K562 (cell line): ENCODE data around the gene C19orf44. TPM values are rescaled to one million over a fixed set of nuclear protein-coding genes. Genes with fewer than 3 reads are reported as not detected.
A peak's percentile ranks its signal among the peaks of the same experiment; 100 is the strongest.

ENCODE experiments used
- ARHGAP35 ChIP-seq: fragments of 450-650 bp; IDR thresholded peaks from 2 replicates; pipeline ENCODE4 v1.6.1; 2018; ENCODE audit not compliant: partially characterized antibody
- ARID2 ChIP-seq: fragments of 450-650 bp; IDR thresholded peaks from 2 replicates; pipeline ENCODE4 v1.6.1; 2017; ENCODE audit warnings: antibody characterized with exemption, mild to moderate bottlenecking
- BHLHE40 ChIP-seq: IDR thresholded peaks from 2 replicates; pipeline ENCODE4 v1.6.1; 2011; ENCODE audit warnings: low read length, improper control_type of control experiment
- BMI1 ChIP-seq: fragments of 150-350 bp; IDR thresholded peaks from 2 replicates; pipeline ENCODE4 v1.6.1; 2014; ENCODE audit warnings: low read length
- CC2D1A ChIP-seq: fragments of 450-650 bp; IDR thresholded peaks from 2 replicates; pipeline ENCODE4 v1.6.1; 2017; ENCODE audit warnings: mild to moderate bottlenecking
- CEBPB ChIP-seq: fragments of 450-650 bp; IDR thresholded peaks from 2 replicates; pipeline ENCODE4 v1.6.1; 2016; ENCODE audit warnings: missing genetic modification characterization, missing compliant biosample characterization
- CHD2 ChIP-seq: IDR thresholded peaks from 2 replicates; pipeline ENCODE4 v1.6.1; 2011; ENCODE audit warnings: low read depth, low read length
- ESRRA ChIP-seq: fragments of 450-650 bp; IDR thresholded peaks from 2 replicates; pipeline ENCODE4 v1.6.1; 2014; ENCODE audit warnings: low read depth, mild to moderate bottlenecking, moderate library complexity, borderline replicate concordance
- ETS1 ChIP-seq: conservative IDR thresholded peaks from 2 replicates; pipeline ENCODE4 v1.6.1; 2011; ENCODE audit warnings: low read depth, mild to moderate bottlenecking, low read length; ENCODE audit not compliant: control insufficient read depth
- HDAC2 ChIP-seq: fragments of 450-650 bp; IDR thresholded peaks from 2 replicates; pipeline ENCODE4 v1.6.1; 2016; ENCODE audit warnings: mild to moderate bottlenecking
- HIVEP1 ChIP-seq: fragments of 250-450 bp; sonication (Bioruptor Pico); IDR thresholded peaks from 2 replicates; pipeline ENCODE4 v1.4.0; 2020; ENCODE audit warnings: mild to moderate bottlenecking
- MBD2 ChIP-seq: sonication (generic); IDR thresholded peaks from 2 replicates; pipeline ENCODE4 v1.6.1; 2016; ENCODE audit warnings: low read depth, borderline replicate concordance
- OTX1 ChIP-seq: fragments of 450-650 bp; formaldehyde crosslinking; IDR thresholded peaks from 2 replicates; pipeline ENCODE4 v1.4.0; 2022; ENCODE audit warnings: mild to moderate bottlenecking
- POLR2H ChIP-seq: IDR thresholded peaks from 2 replicates; pipeline ENCODE4 v1.6.1; 2016; ENCODE audit warnings: missing genetic modification characterization, low read depth, mild to moderate bottlenecking, control low read depth, missing compliant biosample characterization, moderate library complexity
- RFX1 ChIP-seq: fragments of 450-650 bp; IDR thresholded peaks from 2 replicates; pipeline ENCODE4 v1.6.1; 2016; ENCODE audit warnings: mild to moderate bottlenecking, moderate library complexity
- SIN3A ChIP-seq, 2 experiments: fragments of 150-350 bp in 1 of 2; IDR thresholded peaks; 2 replicates each; pipeline ENCODE4 v1.6.1; 2011 to 2016; ENCODE audit warnings: borderline replicate concordance in 2 of 2, low read depth in 2 of 2, low read length in 2 of 2, mild to moderate bottlenecking in 2 of 2, moderate library complexity in 2 of 2; ENCODE audit not compliant: control insufficient read depth in 1 of 2
- SMARCA4 ChIP-seq: fragments of 450-650 bp; IDR thresholded peaks from 2 replicates; pipeline ENCODE4 v1.6.1; 2016
- STAT5B ChIP-seq: fragments of 250-450 bp; sonication (Bioruptor Pico); IDR thresholded peaks from 2 replicates; pipeline ENCODE4 v1.8.0; 2021; ENCODE audit warnings: mild to moderate bottlenecking, inconsistent platforms
- TOE1 ChIP-seq, 2 experiments: fragments of 450-650 bp in 1 of 2; sonication (generic) in 1 of 2; formaldehyde crosslinking in 1 of 2; IDR thresholded peaks; 2 replicates each; pipeline versions ENCODE4 v1.7.1 to v1.8.0; 2016 to 2022; ENCODE audit warnings: borderline replicate concordance in 2 of 2, mild to moderate bottlenecking in 2 of 2, antibody characterized with exemption in 1 of 2, inconsistent platforms in 1 of 2, low read depth in 1 of 2, missing genetic modification reagents in 1 of 2, moderate library complexity in 1 of 2
- USF1 ChIP-seq: sonication (generic); formaldehyde crosslinking; IDR thresholded peaks from 2 replicates; pipeline ENCODE4 v1.9.0; 2022; ENCODE audit warnings: mild to moderate bottlenecking, missing genetic modification reagents
- VEZF1 ChIP-seq: fragments of 200-800 bp; sonication (Bioruptor generic); IDR thresholded peaks from 2 replicates; pipeline ENCODE4 v1.6.1; 2017; ENCODE audit warnings: missing genetic modification characterization, missing compliant biosample characterization
- YY1 ChIP-seq, 3 experiments: IDR thresholded peaks; 2 replicates each; pipeline ENCODE4 v1.6.1; 2011; ENCODE audit warnings: low read length in 2 of 3, mild to moderate bottlenecking in 2 of 3, moderate library complexity in 2 of 3, borderline replicate concordance in 1 of 3, control low read depth in 1 of 3, low read depth in 1 of 3; ENCODE audit not compliant: insufficient read depth in 3 of 3, insufficient replicate concordance in 2 of 3, control insufficient read depth in 1 of 3, insufficient read length in 1 of 3; ENCODE audit errors: extremely low read depth in 1 of 3
- ZC3H4 ChIP-seq: sonication (generic); formaldehyde crosslinking; IDR thresholded peaks from 2 replicates; pipeline ENCODE4 v1.9.0; 2021; ENCODE audit warnings: missing genetic modification reagents, borderline replicate concordance
- ZNF444 ChIP-seq: fragments of 250-450 bp; sonication (Bioruptor Pico); IDR thresholded peaks from 2 replicates; pipeline ENCODE4 v1.4.0; 2020; ENCODE audit warnings: mild to moderate bottlenecking, moderate library complexity
- ZNF644 ChIP-seq: fragments of 200-800 bp; sonication (Bioruptor generic); IDR thresholded peaks from 2 replicates; pipeline ENCODE4 v1.6.1; 2016; ENCODE audit warnings: low read depth, missing genetic modification characterization, missing compliant biosample characterization
- polyA plus RNA-seq, 8 experiments: library from polyadenylated mRNA; depleted of rRNA in 4 of 8; stranded (reverse) in 5 of 8; unstranded in 3 of 8; fragments of >200 nt; fragmentation: Nextera tagmentation in 2 of 8; fragmentation: Illumina TruSeq in 1 of 8; extraction: Ambion mirVana in 2 of 8; extraction: Trizol in 1 of 8; gene quantifications; 2 replicates each; pipeline versions ENCODE4 v1.2.1 to v1.2.3, GENCODE V29; 2011 to 2014; ENCODE audit warnings: inconsistent platforms in 1 of 8, missing spikeins in 1 of 8
- total RNA-seq, 7 experiments: library from RNA; depleted of rRNA in 6 of 7; stranded (reverse); fragments of >200 nt in 6 of 7; fragmentation: Illumina TruSeq in 2 of 7; extraction: Trizol in 2 of 7; gene quantifications; 2 replicates each; pipeline versions ENCODE4 v1.2.1 to v1.2.3, GENCODE V29; 2011 to 2021; ENCODE audit warnings: low replicate concordance in 1 of 7

Gene C19orf44
- total and polyA plus RNA-seq, 9 of the 15 experiments (the other 6 are each of a cell fraction or from before 2014, with no cell fraction given) = 0.41 to 7.7 (median 3.5) TPM

GRCh38 chr19:16495982-16496612, at the start of gene C19orf44, which contains the start of gene CALR3 (continued):
- TF ChIP-seq USF1 (peak; percentile 83), ZC3H4 (CRISPR knock-in tag) (no peak), TOE1 (IDR thresholded peaks at IDR 0.05; ENCODE audit: borderline replicate concordance) (no peak), TOE1 (CRISPR knock-in tag; IDR thresholded peaks at IDR 0.05; ENCODE audit: borderline replicate concordance, low read depth) (no peak), CHD2 (peak; percentile 75), ETS1 (peak; percentile 100), RFX1 (peak; percentile 99), ARID2 (no peak), STAT5B (CRISPR knock-in tag) (no peak), ZNF644 (peak; percentile 98), BHLHE40 (peak; percentile 36), BMI1 (peak; percentile 86), HIVEP1 (CRISPR knock-in tag) (no peak), SMARCA4 (no peak), SIN3A (IDR thresholded peaks at IDR 0.05; ENCODE audit: borderline replicate concordance in 2 of 2, control insufficient read depth in 1 of 2, low read depth in 2 of 2, low read length in 2 of 2) (peak; percentile 61 to 78; a peak in 1 of 4 replicates), YY1 (IDR thresholded peaks at IDR 0.05; ENCODE audit: borderline replicate concordance in 1 of 3, control insufficient read depth in 1 of 3, extremely low read depth in 1 of 3, insufficient read depth in 3 of 3, insufficient read length in 1 of 3, insufficient replicate concordance in 2 of 3, low read depth in 1 of 3, low read length in 2 of 3) (peak; percentile 80 to 96 (median 94)), ESRRA (peak; percentile 68), CC2D1A (no peak), POLR2H (0 out of 2 replicates have a peak, but pooled peaks have one; percentile 44), OTX1 (CRISPR knock-in tag) (peak; percentile 75; the same call in 1 of the 2 replicates), ZNF444 (CRISPR knock-in tag) (no peak), ARHGAP35 (no peak), CEBPB (tag) (no peak), VEZF1 (CRISPR knock-in tag) (peak; percentile 70), HDAC2 (no peak), MBD2 (peak; percentile 100)
